Neural progenitor cell (in vitro differentiated cells): ENCODE results near the gene PIAS1.

Experiments used
- EZH2 ChIP-seq: fragments of 200-600 bp; sonication (generic); IDR thresholded peaks from 2 replicates; pipeline ENCODE4 v1.6.1; 2017; ENCODE audit warnings: antibody characterized with exemption, mild to moderate bottlenecking, moderate library complexity
- EZH2phosphoT487 ChIP-seq: fragments of 200-600 bp; sonication (generic); IDR thresholded peaks from 2 replicates; pipeline ENCODE4 v1.6.1; 2017; ENCODE audit warnings: antibody characterized with exemption
- TF ChIP-seq, protein P1 (sequence below): fragments of 200-600 bp; sonication (generic); IDR thresholded peaks from 2 replicates; pipeline ENCODE4 v1.5.1; 2017; ENCODE audit warnings: antibody characterized with exemption, mild to moderate bottlenecking

GRCh38 chr15:68017201-68017600 lies 36.9 kb upstream of the PIAS1 start:
- TF ChIP-seq, protein P1, sequence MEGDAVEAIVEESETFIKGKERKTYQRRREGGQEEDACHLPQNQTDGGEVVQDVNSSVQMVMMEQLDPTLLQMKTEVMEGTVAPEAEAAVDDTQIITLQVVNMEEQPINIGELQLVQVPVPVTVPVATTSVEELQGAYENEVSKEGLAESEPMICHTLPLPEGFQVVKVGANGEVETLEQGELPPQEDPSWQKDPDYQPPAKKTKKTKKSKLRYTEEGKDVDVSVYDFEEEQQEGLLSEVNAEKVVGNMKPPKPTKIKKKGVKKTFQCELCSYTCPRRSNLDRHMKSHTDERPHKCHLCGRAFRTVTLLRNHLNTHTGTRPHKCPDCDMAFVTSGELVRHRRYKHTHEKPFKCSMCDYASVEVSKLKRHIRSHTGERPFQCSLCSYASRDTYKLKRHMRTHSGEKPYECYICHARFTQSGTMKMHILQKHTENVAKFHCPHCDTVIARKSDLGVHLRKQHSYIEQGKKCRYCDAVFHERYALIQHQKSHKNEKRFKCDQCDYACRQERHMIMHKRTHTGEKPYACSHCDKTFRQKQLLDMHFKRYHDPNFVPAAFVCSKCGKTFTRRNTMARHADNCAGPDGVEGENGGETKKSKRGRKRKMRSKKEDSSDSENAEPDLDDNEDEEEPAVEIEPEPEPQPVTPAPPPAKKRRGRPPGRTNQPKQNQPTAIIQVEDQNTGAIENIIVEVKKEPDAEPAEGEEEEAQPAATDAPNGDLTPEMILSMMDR = no peak
- TF ChIP-seq EZH2 = no peak
- TF ChIP-seq EZH2phosphoT487 = no peak
